ENCODE measurements around the gene SOWAHC. TPM values are rescaled to one million over a fixed set of nuclear protein-coding genes. Genes with fewer than 3 reads are reported as not detected.
A peak's percentile ranks its signal among the peaks of the same experiment; 100 is the strongest.
"Not testable (repeated sequence)": the region's sequence is repeated elsewhere in the genome, so short reads cannot be mapped to it uniquely, and the experiment has no call there.

The SOWAHC gene
- 9.2 and 22.5 TPM in 2 replicates for total RNA-seq

GRCh38 chr2:109613922-109614714, at the start of gene SOWAHC, which contains the start of gene SEPTIN10:
Gene SOWAHC, plus strand, starts transcription at chr2:109614364. Its CDS starts 126 bp downstream, at chr2:109614490.
Gene SEPTIN10, minus strand, starts transcription at chr2:109613966. Its CDS starts 139 bp downstream, at chr2:109613827.
- peak within 1 kb of the TSS; percentile 83 for H3K4me3 ChIP-seq (ENCODE audit: low read depth, low read length)
- DNase-seq (ENCODE audit: low read depth) = peak; percentile 80
- no peak for TF ChIP-seq CTCF (conservative IDR thresholded peaks at IDR 0.05; ENCODE audit: low read depth, low read length)

GRCh38 chr2:109575373-109575772, 38.8 kb upstream of the SOWAHC start:
- H3K4me3 ChIP-seq (ENCODE audit: low read depth, low read length) = no peak overlapping the region
- TF ChIP-seq CTCF (conservative IDR thresholded peaks at IDR 0.05; ENCODE audit: low read depth, low read length) = no peak
- DNase-seq (ENCODE audit: low read depth) = no peak

- not testable (repeated sequence) for DNase-seq (ENCODE audit: low read depth)
Observed at GRCh38 chr2:109577630-109578029, 36.5 kb upstream of the SOWAHC start.

GRCh38 chr2:109582928-109583895, 31.0 kb upstream of the SOWAHC start:
- H3K4me3 ChIP-seq (ENCODE audit: low read depth, low read length) = no peak overlapping the region
- no peak for DNase-seq (ENCODE audit: low read depth)
- no peak for TF ChIP-seq CTCF (conservative IDR thresholded peaks at IDR 0.05; ENCODE audit: low read depth, low read length)

More at GRCh38 chr2:109577630-109578029, 36.5 kb upstream of the SOWAHC start:
- not testable (repeated sequence) for H3K4me3 ChIP-seq (ENCODE audit: low read depth, low read length)

GRCh38 chr2:109586687-109587086, 27.5 kb upstream of the SOWAHC start:
- no peak for DNase-seq (ENCODE audit: low read depth)
- no peak overlapping the region for H3K4me3 ChIP-seq (ENCODE audit: low read depth, low read length)
- TF ChIP-seq CTCF (conservative IDR thresholded peaks at IDR 0.05; ENCODE audit: low read depth, low read length) = no peak

- no peak overlapping the region for H3K4me3 ChIP-seq (ENCODE audit: low read depth, low read length)
- no peak for TF ChIP-seq CTCF (conservative IDR thresholded peaks at IDR 0.05; ENCODE audit: low read depth, low read length)
- no peak for DNase-seq (ENCODE audit: low read depth)
Observed at GRCh38 chr2:109591206-109591605, 23.0 kb upstream of the SOWAHC start.

GRCh38 chr2:109592905-109593304, 21.3 kb upstream of the SOWAHC start:
- DNase-seq (ENCODE audit: low read depth) = no peak
- no peak for TF ChIP-seq CTCF (conservative IDR thresholded peaks at IDR 0.05; ENCODE audit: low read depth, low read length)
- H3K4me3 ChIP-seq (ENCODE audit: low read depth, low read length) = no peak overlapping the region

All from epithelial cell of proximal tubule (primary cell).